Spleen (tissue), 13 donors: ENCODE measurements around the gene ARHGAP20. TPM values are rescaled to one million over a fixed set of nuclear protein-coding genes. Genes with fewer than 3 reads are reported as not detected.

Source experiments
- DNase-seq: peaks from one replicate; pipeline ENCODE4 v3.0.0-alpha.2; 2020
- H3K27ac ChIP-seq, 8 donors: fragments of 200-600 bp; sonication (generic) in 7 of 8; 1 replicate in 4 of 8; 2 replicates in 4 of 8; pipeline versions ENCODE4 v1.5.0 to v1.8.0; 2016 to 2021; ENCODE audit warnings: inconsistent platforms in 4 of 8, mild to moderate bottlenecking in 4 of 8, moderate library complexity in 1 of 8
- H3K27me3 ChIP-seq, 7 donors: fragments of 200-600 bp; sonication (generic) in 6 of 7; replicated peaks in 1 of 7; 1 replicate in 4 of 7; 2 replicates in 3 of 7; pipeline versions ENCODE4 v1.5.0 to v1.8.0; 2016 to 2021; ENCODE audit warnings: inconsistent platforms in 3 of 7, mild to moderate bottlenecking in 1 of 7
- H3K36me3 ChIP-seq, 6 donors: fragments of 200-600 bp; sonication (generic) in 5 of 6; 1 replicate in 4 of 6; 2 replicates in 2 of 6; pipeline versions ENCODE4 v1.5.0 to v1.8.0; 2016 to 2021; ENCODE audit warnings: inconsistent platforms in 2 of 6
- H3K4me1 ChIP-seq, 6 donors: fragments of 200-600 bp; sonication (generic) in 5 of 6; 1 replicate in 3 of 6; 2 replicates in 3 of 6; pipeline versions ENCODE4 v1.5.0 to v1.8.0; 2016 to 2021; ENCODE audit warnings: inconsistent platforms in 3 of 6
- H3K4me3 ChIP-seq, 8 donors: fragments of 200-600 bp; sonication (generic) in 7 of 8; 1 replicate in 4 of 8; 2 replicates in 4 of 8; pipeline versions ENCODE4 v1.5.0 to v1.8.0; 2016 to 2021; ENCODE audit warnings: inconsistent platforms in 4 of 8, mild to moderate bottlenecking in 4 of 8, moderate library complexity in 2 of 8
- H3K9me3 ChIP-seq, 8 donors: fragments of 200-600 bp; sonication (generic) in 7 of 8; 1 replicate in 4 of 8; 2 replicates in 4 of 8; pipeline versions ENCODE4 v1.5.0 to v1.8.0; 2016 to 2021; ENCODE audit warnings: inconsistent platforms in 4 of 8
- POLR2A ChIP-seq, 3 donors: fragments of 450-650 bp; IDR thresholded peaks; one replicate each; pipeline ENCODE4 v1.5.1; 2017; ENCODE audit warnings: antibody characterized with exemption in 3 of 3, mild to moderate bottlenecking in 1 of 3
- POLR2AphosphoS5 ChIP-seq, 3 donors: sonication (generic); formaldehyde crosslinking; IDR thresholded peaks; one replicate each; pipeline ENCODE4 v1.5.1; 2017; ENCODE audit warnings: antibody characterized with exemption in 3 of 3
- whole genome bisulfite sequencing, 5 donors: extraction: QIAGEN DNeasy Blood & Tissue Kit in 3 of 5; methylation state at CpG; one replicate each; pipeline versions ENCODE4 v1.1.5 to v1.1.7; 2013 to 2018; 5-methylcytosine and 5-hydroxymethylcytosine counted together
- intact Hi-C: fragments of 100-400 bp; cut with DNase I; formaldehyde crosslinking; loops from one replicate; pipeline ENCODE4 v1.15.0; 2023; ENCODE audit warnings: low total_unique reads
- long read RNA-seq, 2 donors: transcript quantifications; one replicate each; lab custom pipeline, GENCODE V29; 2026
- polyA plus RNA-seq, 3 donors: library from polyadenylated mRNA; stranded (reverse); fragments of 200-250 nt; gene quantifications; one replicate each; pipeline ENCODE4 v1.2.1, GENCODE V29; 2013
- total RNA-seq, 7 donors: library from RNA; depleted of rRNA in 3 of 7; stranded (reverse); fragments of >200 nt in 3 of 7; fragmentation: NEBNext Ultra II Directional in 4 of 7; extraction: Animal tissue kit (Norgen Biotek cat#: 25700) in 4 of 7; gene quantifications; one replicate each; pipeline versions ENCODE4 v1.1.0 to v1.2.1, GENCODE V29; 2016 to 2021
- TF ChIP-seq, protein P1 (sequence below), 11 experiments: fragments of 200-600 bp in 7 of 11; fragments of 450-650 bp in 4 of 11; sonication (generic) in 4 of 11; IDR thresholded peaks in 8 of 11; conservative IDR thresholded peaks in 3 of 11; 1 replicate in 7 of 11; 2 replicates in 4 of 11; pipeline versions ENCODE4 v1.4.0 to v1.8.0; 2016 to 2021; ENCODE audit warnings: antibody characterized with exemption in 11 of 11, inconsistent platforms in 4 of 11, mild to moderate bottlenecking in 1 of 11
- donor health status: healthy with polysubstance abuse.
- donor health status: DM: no; HTN: no; CAD: no; lungs with moderate emphysema.
- donor health status: DM: no; HTN: no; CAD: no.
- donor health status: Bipolar disorder and iron deficiency.
- donor health status: healthy.
- donor health status: DM: no; HTN: no; CAD: no.
- donor health status: DM: yes; HTN: yes; CAD: no.

Gene ARHGAP20, protein sequence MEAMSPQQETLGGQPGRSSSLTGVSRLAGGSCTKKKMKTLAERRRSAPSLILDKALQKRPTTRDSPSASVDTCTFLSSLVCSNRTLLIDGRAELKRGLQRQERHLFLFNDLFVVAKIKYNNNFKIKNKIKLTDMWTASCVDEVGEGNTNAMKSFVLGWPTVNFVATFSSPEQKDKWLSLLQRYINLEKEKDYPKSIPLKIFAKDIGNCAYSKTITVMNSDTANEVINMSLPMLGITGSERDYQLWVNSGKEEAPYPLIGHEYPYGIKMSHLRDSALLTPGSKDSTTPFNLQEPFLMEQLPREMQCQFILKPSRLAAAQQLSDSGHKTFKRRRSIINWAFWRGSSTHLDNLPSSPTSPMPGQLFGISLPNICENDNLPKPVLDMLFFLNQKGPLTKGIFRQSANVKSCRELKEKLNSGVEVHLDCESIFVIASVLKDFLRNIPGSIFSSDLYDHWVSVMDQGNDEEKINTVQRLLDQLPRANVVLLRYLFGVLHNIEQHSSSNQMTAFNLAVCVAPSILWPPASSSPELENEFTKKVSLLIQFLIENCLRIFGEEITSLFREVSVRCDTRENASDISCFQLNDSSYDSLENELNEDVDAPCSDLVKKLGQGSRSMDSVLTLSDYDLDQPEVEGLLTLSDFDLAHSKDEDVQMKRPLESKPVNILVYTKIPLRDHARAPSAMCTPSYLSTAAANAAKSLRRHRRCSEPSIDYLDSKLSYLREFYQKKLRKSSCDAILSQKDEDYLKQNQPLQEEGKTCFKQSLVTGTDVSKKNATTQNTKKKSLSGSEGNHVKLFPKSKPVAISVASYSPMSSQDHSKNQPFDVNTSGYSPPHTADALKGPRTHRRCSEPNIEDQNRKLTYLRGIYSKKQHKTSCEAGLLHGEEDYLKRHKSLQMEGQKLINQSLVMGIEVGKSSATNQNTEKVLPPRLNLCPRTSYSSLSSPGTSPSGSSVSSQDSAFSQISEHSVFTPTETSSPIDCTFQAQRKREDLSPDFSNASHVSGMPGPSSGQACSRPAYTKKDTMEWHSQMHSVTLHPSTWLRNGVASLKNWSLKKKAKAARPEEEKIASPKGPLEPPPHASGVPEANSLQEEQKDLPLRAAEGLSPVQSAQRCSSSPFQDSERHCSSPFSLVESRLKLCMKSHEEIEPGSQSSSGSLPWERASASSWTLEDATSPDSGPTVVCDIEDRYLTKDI
- 10 to 100 TPM in 1 of 7 donors, 1 to 10 TPM in 6; 1.2 to 11.0 (median 2.0) TPM for total RNA-seq
- under 1 TPM; 0.15 to 0.45 (median 0.20) TPM for polyA plus RNA-seq
- long read RNA-seq, donor 1 = 0 reads
- long read RNA-seq, donor 2 = 0 reads

DNA sequence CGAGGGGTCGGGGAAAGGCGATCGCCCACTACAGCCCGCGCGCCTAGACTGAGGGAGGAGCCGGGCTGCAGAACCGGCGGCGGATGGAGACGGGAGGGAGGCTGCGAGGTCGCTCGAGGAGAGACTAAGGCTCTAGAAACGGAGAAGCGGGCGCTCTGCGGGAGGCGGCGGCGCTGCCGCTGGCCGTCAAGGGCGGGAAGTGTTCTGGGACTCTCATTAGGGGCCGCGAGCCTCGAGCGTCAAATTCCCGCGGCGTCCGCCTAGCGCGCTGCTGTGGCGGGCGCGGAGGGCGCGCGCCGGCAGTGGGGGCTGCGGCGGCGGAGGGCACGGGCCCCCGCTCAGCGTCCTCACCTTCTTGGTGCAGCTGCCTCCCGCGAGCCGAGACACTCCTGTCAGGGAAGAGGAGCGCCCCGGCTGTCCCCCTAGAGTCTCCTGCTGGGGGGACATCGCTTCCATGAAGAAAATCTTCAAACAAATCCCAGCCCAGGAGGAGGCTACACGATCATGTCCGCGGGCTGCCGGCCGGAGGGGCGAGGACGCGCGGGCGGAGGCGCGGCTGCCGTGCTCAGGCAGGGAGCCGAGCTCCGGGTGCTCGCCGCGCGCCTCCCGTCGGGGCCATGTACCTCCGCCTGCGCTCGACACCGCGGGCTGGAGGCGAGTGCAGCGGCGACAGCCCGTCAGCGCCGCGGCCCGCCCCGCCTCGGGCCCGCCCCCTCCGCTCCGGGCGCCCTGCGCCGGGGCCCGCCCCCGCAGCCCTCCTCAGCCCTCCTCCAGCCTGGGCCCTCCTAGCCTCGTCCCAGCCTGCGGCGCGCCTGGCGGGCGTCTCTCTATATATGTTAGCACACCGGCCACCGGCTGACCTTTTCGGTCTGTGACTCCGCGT lies at the start of gene ARHGAP20:
ARHGAP20 (minus strand) TSS at position 662 of the 883 bp plus-strand sequence; CDS start at position 456, 206 bp downstream.
- TF ChIP-seq, protein P1, sequence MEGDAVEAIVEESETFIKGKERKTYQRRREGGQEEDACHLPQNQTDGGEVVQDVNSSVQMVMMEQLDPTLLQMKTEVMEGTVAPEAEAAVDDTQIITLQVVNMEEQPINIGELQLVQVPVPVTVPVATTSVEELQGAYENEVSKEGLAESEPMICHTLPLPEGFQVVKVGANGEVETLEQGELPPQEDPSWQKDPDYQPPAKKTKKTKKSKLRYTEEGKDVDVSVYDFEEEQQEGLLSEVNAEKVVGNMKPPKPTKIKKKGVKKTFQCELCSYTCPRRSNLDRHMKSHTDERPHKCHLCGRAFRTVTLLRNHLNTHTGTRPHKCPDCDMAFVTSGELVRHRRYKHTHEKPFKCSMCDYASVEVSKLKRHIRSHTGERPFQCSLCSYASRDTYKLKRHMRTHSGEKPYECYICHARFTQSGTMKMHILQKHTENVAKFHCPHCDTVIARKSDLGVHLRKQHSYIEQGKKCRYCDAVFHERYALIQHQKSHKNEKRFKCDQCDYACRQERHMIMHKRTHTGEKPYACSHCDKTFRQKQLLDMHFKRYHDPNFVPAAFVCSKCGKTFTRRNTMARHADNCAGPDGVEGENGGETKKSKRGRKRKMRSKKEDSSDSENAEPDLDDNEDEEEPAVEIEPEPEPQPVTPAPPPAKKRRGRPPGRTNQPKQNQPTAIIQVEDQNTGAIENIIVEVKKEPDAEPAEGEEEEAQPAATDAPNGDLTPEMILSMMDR (IDR thresholded peaks at IDR 0.05 in 8 of 11, conservative IDR thresholded peaks at IDR 0.05 in 3 of 11) = peak in 1 of 11 experiments; percentile 12
- TF ChIP-seq POLR2AphosphoS5 (IDR thresholded peaks at IDR 0.05) = peak in 2 of 3 donors; percentile 42 to 74
- TF ChIP-seq POLR2A (IDR thresholded peaks at IDR 0.05) = no peak
- H3K27me3 ChIP-seq = peaks cover 0 to 64% (median 12%) of the 10 kb centered on the region in 7 donors
- 0 to 1% (median 0%) methylated on average over 43 to 109 of the region's 109 CpGs for WGBS, 5 donors
- H3K4me3 ChIP-seq = peak within 1 kb of the TSS; percentile 47 to 84 (median 60)
- peak within 1 kb of the TSS; percentile 27 to 82 (median 58) for H3K27ac ChIP-seq
- no peaks in the 10 kb centered on the region for H3K36me3 ChIP-seq
- H3K9me3 ChIP-seq = no peaks in the 10 kb centered on the region
- intact Hi-C loops = loop anchor here (10.0 kb wide), 1 partner anchor 523 kb away; no protein-coding TSS in a partner anchor
- peak; percentile 92 for DNase-seq
- peaks cover 5 to 35% (median 24%) of the 10 kb centered on the region in 6 donors for H3K4me1 ChIP-seq

DNA sequence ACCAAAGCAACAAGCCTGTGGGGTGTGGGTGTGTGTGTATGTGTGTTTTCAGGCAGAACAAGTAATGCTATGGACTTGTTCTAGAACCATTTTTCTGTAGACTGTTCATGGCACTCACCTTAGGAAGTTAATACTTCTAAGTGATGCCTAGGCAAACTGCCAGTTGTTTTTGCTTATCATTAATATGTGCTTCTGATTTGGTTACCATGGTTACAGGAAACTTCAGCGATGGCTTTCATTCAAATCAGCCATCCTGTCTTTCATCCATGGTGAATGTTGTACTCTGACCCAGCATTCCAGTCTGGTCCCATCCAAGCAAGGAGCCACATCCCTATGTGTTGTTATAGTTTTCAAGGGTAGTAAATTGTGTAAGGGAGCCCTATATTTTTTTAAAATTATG lies 49.8 kb upstream of the ARHGAP20 start:
- no peaks in the 10 kb centered on the region for H3K36me3 ChIP-seq
- 53 to 80% (median 66%) methylated on average over 1 of the region's 1 CpG for WGBS, 5 donors
- intact Hi-C loops = no loop called here
- no peaks in the 10 kb centered on the region for H3K9me3 ChIP-seq
- peaks cover 0 to 3% (median 0%) of the 10 kb centered on the region in 6 donors for H3K4me1 ChIP-seq
- no peak for TF ChIP-seq POLR2A (IDR thresholded peaks at IDR 0.05)
- TF ChIP-seq POLR2AphosphoS5 (IDR thresholded peaks at IDR 0.05) = no peak
- TF ChIP-seq, protein P1 (IDR thresholded peaks at IDR 0.05 in 8 of 11, conservative IDR thresholded peaks at IDR 0.05 in 3 of 11) = no peak
- no peak for DNase-seq
- no peaks in the 10 kb centered on the region for H3K27me3 ChIP-seq
- H3K27ac ChIP-seq = no peak overlapping the region
- H3K4me3 ChIP-seq = no peak overlapping the region

DNA sequence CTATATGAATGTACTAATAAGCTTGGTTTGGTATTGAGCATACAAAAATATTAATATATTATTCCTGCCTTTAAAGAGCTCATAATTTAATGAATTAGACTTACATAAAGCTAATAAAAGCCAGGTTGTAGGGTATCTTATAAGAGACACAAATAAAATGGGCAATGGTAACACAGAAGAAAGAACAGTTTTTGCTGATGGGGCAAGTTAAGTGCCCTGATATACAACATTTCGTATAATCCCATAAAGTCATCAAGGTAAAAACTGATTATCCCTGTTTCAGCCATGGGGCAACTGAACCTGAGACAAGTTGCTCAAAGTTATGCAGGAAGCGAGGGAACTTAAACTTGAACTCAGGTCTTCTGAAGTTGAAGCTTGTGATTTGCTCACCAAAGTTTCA lies 48.9 kb upstream of the ARHGAP20 start:
- WGBS, 5 donors = 86 to 96% (median 93%) methylated on average over 2 of the region's 2 CpGs
- Histone ChIP-seq H3K4me1 (peaks cover 0 to 3% (median 0%) of the 10 kb centered on the region in 6 donors), H3K4me3 (no peak overlapping the region), H3K9me3 (no peaks in the 10 kb centered on the region), H3K27me3 (no peaks in the 10 kb centered on the region), H3K27ac (no peak overlapping the region), H3K36me3 (no peaks in the 10 kb centered on the region)
- intact Hi-C loops = no loop called here
- no peak for TF ChIP-seq POLR2AphosphoS5 (IDR thresholded peaks at IDR 0.05)
- TF ChIP-seq POLR2A (IDR thresholded peaks at IDR 0.05) = no peak
- TF ChIP-seq, protein P1 (IDR thresholded peaks at IDR 0.05 in 8 of 11, conservative IDR thresholded peaks at IDR 0.05 in 3 of 11) = no peak
- no peak for DNase-seq
